IMR-90 (cell line): ENCODE results near the gene FPR2. TPM values are rescaled to one million over a fixed set of nuclear protein-coding genes. Genes with fewer than 3 reads are reported as not detected.

Experiments used
- ATAC-seq: fragments of 200-7000 bp; cut with Tn5 transposase; 2 replicates; pipeline ENCODE4 v1.9.1; 2020; ENCODE audit warnings: low read depth, mild to moderate bottlenecking, moderate library complexity
- BruUV-seq: library from RNA; stranded (reverse); fragments of 400-500 nt; replicated peaks from 2 replicates; lab custom pipeline; 2021; lab: Mats Ljungman, UMichigan
- CTCF ChIA-PET: fragments of 300-600 bp; formaldehyde crosslinking; extraction: SDS; loops from one replicate; lab custom pipeline; 2021; ENCODE audit warnings: antibody characterized with exemption; lab: Yijun Ruan, JAX
- POLR2A ChIA-PET: fragments of 300-600 bp; sonication (Branson Sonifier 250); formaldehyde crosslinking; loops from one replicate; lab custom pipeline; 2022; ENCODE audit warnings: antibody characterized with exemption; ENCODE audit not compliant: unreplicated experiment; lab: Charles Lee
- DNase-seq: peaks from one replicate; pipeline ENCODE4 v3.0.0; 2013
- H2AFZ ChIP-seq: replicated peaks from 2 replicates; pipeline ENCODE3; 2013; ENCODE audit warnings: low read length, mild to moderate bottlenecking; ENCODE audit not compliant: poor library complexity
- H2AK5ac ChIP-seq: 2 replicates; pipeline ENCODE4 v1.6.1; 2013; ENCODE audit warnings: low read depth, low read length, inconsistent platforms
- H2AK9ac ChIP-seq: replicated peaks from 2 replicates; pipeline ENCODE3; 2013; ENCODE audit warnings: mild to moderate bottlenecking, low read depth, low read length, moderate library complexity; ENCODE audit not compliant: poor library complexity
- H2BK120ac ChIP-seq: 2 replicates; pipeline ENCODE4 v1.6.1; 2013; ENCODE audit warnings: low read depth, low read length, inconsistent platforms
- H2BK15ac ChIP-seq: 3 replicates; pipeline ENCODE4 v1.6.1; 2013; ENCODE audit warnings: low read depth, low read length, inconsistent platforms
- H2BK20ac ChIP-seq: 2 replicates; pipeline ENCODE4 v1.6.1; 2013; ENCODE audit warnings: low read depth, mild to moderate bottlenecking, inconsistent platforms, low read length, moderate library complexity
- H2BK5ac ChIP-seq: 2 replicates; pipeline ENCODE4 v1.6.1; 2013; ENCODE audit warnings: mild to moderate bottlenecking, low read depth, low read length, inconsistent platforms; ENCODE audit not compliant: poor library complexity, severe bottlenecking
- H3K14ac ChIP-seq: replicated peaks from 2 replicates; pipeline ENCODE4 v1.6.1; 2013; ENCODE audit warnings: low read depth, low read length, inconsistent platforms
- H3K18ac ChIP-seq: 2 replicates; pipeline ENCODE4 v1.6.1; 2013; ENCODE audit warnings: low read depth, low read length, control low read depth
- H3K23ac ChIP-seq: 2 replicates; pipeline ENCODE4 v1.6.1; 2013; ENCODE audit warnings: low read depth, low read length, inconsistent platforms
- H3K27ac ChIP-seq: 2 replicates; pipeline ENCODE4 v1.5.1; 2013; ENCODE audit warnings: mild to moderate bottlenecking, control low read depth, low read length; ENCODE audit not compliant: insufficient read depth
- H3K27me3 ChIP-seq: 2 replicates; pipeline ENCODE4 v1.6.1; 2013; ENCODE audit warnings: low read length; ENCODE audit not compliant: control insufficient read depth, insufficient read depth
- H3K36me3 ChIP-seq: 2 replicates; pipeline ENCODE4 v1.6.1; 2013; ENCODE audit warnings: low read length, mixed read lengths; ENCODE audit not compliant: control insufficient read depth, insufficient read depth
- H3K4ac ChIP-seq: 2 replicates; pipeline ENCODE4 v1.6.1; 2013; ENCODE audit warnings: low read depth, low read length, inconsistent platforms
- H3K4me1 ChIP-seq: 2 replicates; pipeline ENCODE4 v1.6.1; 2013; ENCODE audit warnings: low read length, mixed read lengths; ENCODE audit not compliant: control insufficient read depth, insufficient read depth
- H3K4me2 ChIP-seq: 2 replicates; pipeline ENCODE4 v1.6.1; 2013; ENCODE audit warnings: low read depth, mild to moderate bottlenecking, control low read depth, low read length, moderate library complexity
- H3K4me3 ChIP-seq: 2 replicates; pipeline ENCODE4 v1.5.1; 2013; ENCODE audit warnings: low read depth, mild to moderate bottlenecking, control low read depth, low read length, moderate library complexity; ENCODE audit not compliant: insufficient read depth
- H3K56ac ChIP-seq: 2 replicates; pipeline ENCODE4 v1.6.1; 2013; ENCODE audit warnings: low read length, inconsistent platforms; ENCODE audit not compliant: insufficient read depth; ENCODE audit errors: extremely low read depth
- H3K79me1 ChIP-seq, 2 experiments: 2 replicates each; pipeline ENCODE4 v1.6.1; 2013; ENCODE audit warnings: low read length in 2 of 2, inconsistent platforms in 1 of 2, low read depth in 1 of 2
- H3K9ac ChIP-seq: 2 replicates; pipeline ENCODE4 v1.6.1; 2013; ENCODE audit warnings: low read depth, low read length, control low read depth
- H3K9me1 ChIP-seq: 2 replicates; pipeline ENCODE4 v1.6.1; 2013; ENCODE audit warnings: low read length, inconsistent platforms; ENCODE audit not compliant: insufficient read depth
- H3K9me3 ChIP-seq: 2 replicates; pipeline ENCODE4 v1.6.1; 2013; ENCODE audit warnings: low read length; ENCODE audit not compliant: control insufficient read depth, insufficient read depth
- H4K20me1 ChIP-seq: 2 replicates; pipeline ENCODE4 v1.6.1; 2013; ENCODE audit warnings: low read length, inconsistent platforms; ENCODE audit not compliant: insufficient read depth
- H4K5ac ChIP-seq: 2 replicates; pipeline ENCODE4 v1.6.1; 2013; ENCODE audit warnings: mild to moderate bottlenecking, low read depth, low read length, control low read depth
- H4K8ac ChIP-seq, 2 experiments: 2 replicates each; pipeline ENCODE4 v1.6.1; 2013; ENCODE audit warnings: low read depth in 2 of 2, low read length in 2 of 2, control low read depth in 1 of 2, inconsistent platforms in 1 of 2
- H4K91ac ChIP-seq: 2 replicates; pipeline ENCODE4 v1.6.1; 2013; ENCODE audit warnings: low read depth, low read length, inconsistent platforms; ENCODE audit not compliant: insufficient read depth
- BHLHE40 ChIP-seq: fragments of 150-350 bp; IDR thresholded peaks from 2 replicates; pipeline ENCODE4 v1.6.1; 2016; ENCODE audit warnings: mild to moderate bottlenecking, low read depth, low read length
- CEBPB ChIP-seq: IDR thresholded peaks from 2 replicates; pipeline ENCODE4 v1.6.1; 2012; ENCODE audit warnings: low read depth, low read length, improper control_type of control experiment
- CHD1 ChIP-seq: IDR thresholded peaks from 2 replicates; pipeline ENCODE4 v1.6.1; 2012; ENCODE audit warnings: low read depth, low read length, improper control_type of control experiment
- MAFK ChIP-seq: IDR thresholded peaks from 2 replicates; pipeline ENCODE4 v1.6.1; 2012; ENCODE audit warnings: low read depth, low read length, improper control_type of control experiment
- NFE2L2 ChIP-seq: fragments of 150-350 bp; IDR thresholded peaks from 2 replicates; pipeline ENCODE4 v1.6.1; 2016; ENCODE audit warnings: low read depth, mild to moderate bottlenecking, low read length
- POLR2A ChIP-seq: IDR thresholded peaks from 2 replicates; pipeline ENCODE4 v1.6.1; 2012; ENCODE audit warnings: mild to moderate bottlenecking, low read depth, low read length
- RAD21 ChIP-seq: IDR thresholded peaks from 2 replicates; pipeline ENCODE4 v1.6.1; 2012; ENCODE audit warnings: low read length, improper control_type of control experiment
- RFX5 ChIP-seq: IDR thresholded peaks from 2 replicates; pipeline ENCODE4 v1.8.0; 2012; ENCODE audit warnings: low read depth, mild to moderate bottlenecking, low read length, moderate library complexity
- USF2 ChIP-seq: fragments of 150-350 bp; IDR thresholded peaks from 2 replicates; pipeline ENCODE4 v1.6.1; 2017; ENCODE audit warnings: mild to moderate bottlenecking, antibody characterized with exemption, low read length, low read depth
- WGBS, 2 experiments: methylation state at CpG; one replicate each; pipeline versions ENCODE4 v1.1.5 to v1.1.7; 2013; ENCODE audit warnings: missing lambda C conversion rate in 2 of 2; ENCODE audit not compliant: insufficient read length in 1 of 2; ENCODE audit errors: extremely low coverage in 2 of 2; 5-methylcytosine and 5-hydroxymethylcytosine counted together
- dilution Hi-C: fragments of 300-500 bp; cut with HindIII; formaldehyde crosslinking; loops from one replicate; pipeline ENCODE4 v1.14.3; 2018; ENCODE audit warnings: low sequenced_read_pairs; ENCODE audit not compliant: unreplicated experiment
- in situ Hi-C: fragments of 300-500 bp; cut with MboI; formaldehyde crosslinking; loops from 3 replicates; pipeline ENCODE4 v1.14.3; 2019; ENCODE audit warnings: low sequenced_read_pairs, inconsistent platforms, mixed read lengths
- intact Hi-C: fragments of 100-400 bp; cut with micrococcal nuclease; formaldehyde crosslinking; loops from 2 replicates; pipeline ENCODE4 v1.10.0; 2022
- polyA plus RNA-seq, 3 experiments: library from polyadenylated mRNA; depleted of rRNA; stranded (reverse); fragments of >200 nt; gene quantifications; 2 replicates each; pipeline ENCODE4 v1.2.3, GENCODE V29; 2012; ENCODE audit warnings: low replicate concordance in 1 of 3
- total RNA-seq: library from RNA; depleted of rRNA; stranded (reverse); fragments of >200 nt; gene quantifications from 2 replicates; pipeline ENCODE4 v1.2.3, GENCODE V29; 2012

Gene FPR2
- total and polyA plus RNA-seq, 2 of the 4 experiments (the other 2 are of a cell fraction), result not detected

GRCh38 chr19:51755571-51755970, 5.4 kb upstream of the FPR2 start:
- no peak overlapping the region for H3K23ac ChIP-seq
- H2BK5ac ChIP-seq, result no peak overlapping the region
- H4K20me1 ChIP-seq, result no peaks in the 10 kb centered on the region
- H3K36me3 ChIP-seq, result no peaks in the 10 kb centered on the region
- dilution Hi-C loops (no loop called here), intact Hi-C loops (no loop called here), in situ Hi-C loops (no loop called here)
- H2BK15ac ChIP-seq, result no peak overlapping the region
- no peak for ATAC-seq
- no peak overlapping the region for H2BK20ac ChIP-seq
- no peak overlapping the region for H2AK9ac ChIP-seq
- peaks cover 6% of the 10 kb centered on the region for H3K9me3 ChIP-seq
- CTCF ChIA-PET, result no interaction called here
- H3K4me2 ChIP-seq, result no peak overlapping the region
- no peaks in the 10 kb centered on the region for H3K79me1 ChIP-seq
- H2AK5ac ChIP-seq, result no peak overlapping the region
- DNase-seq, result no peak
- H4K91ac ChIP-seq, result no peak overlapping the region
- no peaks in the 10 kb centered on the region for H3K9me1 ChIP-seq
- no peak overlapping the region for H3K14ac ChIP-seq
- H4K8ac ChIP-seq, result no peak overlapping the region
- no peak overlapping the region for H2BK120ac ChIP-seq
- H3K56ac ChIP-seq, result no peak overlapping the region
- no peaks in the 10 kb centered on the region for H3K27me3 ChIP-seq
- no peak overlapping the region for H2AFZ ChIP-seq
- WGBS, 2 experiments, result no CpG with 5 or more reads among the region's 7 CpGs
- POLR2A ChIA-PET, result no interaction called here
- H3K18ac ChIP-seq, result no peak overlapping the region
- no peak overlapping the region for H4K5ac ChIP-seq
- no TSS peak for BruUV-seq
- H3K9ac ChIP-seq, result no peak overlapping the region
- no peak for TF ChIP-seq USF2
- TF ChIP-seq CEBPB, result no peak
- TF ChIP-seq CHD1, result no peak
- no peak for TF ChIP-seq RFX5
- no peak for TF ChIP-seq BHLHE40
- TF ChIP-seq MAFK, result no peak
- TF ChIP-seq NFE2L2, result no peak
- no peak for TF ChIP-seq RAD21
- TF ChIP-seq POLR2A, result no peak
- no peaks in the 10 kb centered on the region for H3K4me1 ChIP-seq
- H3K4me3 ChIP-seq, result no peak overlapping the region
- H3K4ac ChIP-seq, result no peak overlapping the region
- no peak overlapping the region for H3K27ac ChIP-seq
